ENCODE results near the gene TFPT. TPM values are rescaled to one million over a fixed set of nuclear protein-coding genes. Genes with fewer than 3 reads are reported as not detected.

TFPT gene
- total RNA-seq, 1 donor from 2014 or later, result 24.5 TPM

DNA sequence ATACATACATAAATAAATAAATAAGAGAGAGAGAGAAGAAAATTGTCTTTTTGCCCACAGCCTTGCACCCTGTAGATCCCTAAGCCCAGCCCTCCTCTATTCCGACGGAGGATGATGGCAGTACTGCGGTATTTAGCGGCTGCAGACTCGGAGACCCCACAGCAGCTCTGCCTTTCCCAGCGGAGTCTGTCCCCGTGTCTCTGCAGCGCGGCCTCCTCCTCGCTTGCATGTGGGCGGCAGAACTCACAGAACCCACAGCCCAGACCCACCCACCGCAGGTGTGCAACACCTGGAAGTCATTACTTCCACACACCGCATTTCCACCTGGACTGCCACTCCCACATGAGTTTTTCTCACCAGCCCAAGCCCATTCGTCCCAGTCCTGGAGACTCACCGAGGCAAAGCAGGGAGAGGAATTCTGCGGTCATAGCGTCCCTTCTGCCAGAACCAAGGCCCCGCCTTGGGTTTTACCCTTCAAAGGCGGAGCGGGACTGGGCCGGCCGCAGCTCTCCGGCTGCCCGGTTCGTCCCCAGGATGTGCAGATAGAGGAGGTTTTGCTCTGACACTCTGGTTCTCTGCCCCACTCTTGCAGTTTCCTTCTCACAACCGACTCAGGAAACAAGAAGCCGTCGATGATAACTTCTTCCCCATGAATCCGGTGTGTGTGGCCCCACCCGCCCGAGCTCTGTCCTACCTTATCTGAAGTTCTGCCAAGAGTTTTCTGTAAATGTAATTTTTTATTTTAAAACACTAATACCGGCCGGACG lies 51.9 kb downstream of the TFPT start, which contains the start of gene VSTM1:
TSS of gene VSTM1 (minus strand) at position 548 of the 767 bp plus-strand sequence. CDS start at position 428, 120 bp downstream.
- H3K4me3 Mint-ChIP-seq, result no peak within 1 kb of the TSS
- no peak within 1 kb of the TSS for H3K27ac Mint-ChIP-seq (ENCODE audit: unreplicated experiment)
- TF ChIP-seq CTCF (conservative IDR thresholded peaks at IDR 0.05), result no peak
- H3K27me3 Mint-ChIP-seq (ENCODE audit: low read depth), result no peaks in the 10 kb centered on the region
- peaks cover 1% of the 10 kb centered on the region for H3K4me1 Mint-ChIP-seq
- no peaks in the 10 kb centered on the region for H3K36me3 Mint-ChIP-seq (ENCODE audit: low read depth)
- DNase-seq (ENCODE audit: low read depth, low spot score), result no peak
- no peaks in the 10 kb centered on the region for H3K9me3 Mint-ChIP-seq

- no peak for TF ChIP-seq CTCF (conservative IDR thresholded peaks at IDR 0.05)
- no peak for DNase-seq (ENCODE audit: low read depth, low spot score)
- Mint-ChIP-seq H3K4me1 (peaks cover 6% of the 10 kb centered on the region), H3K4me3 (no peak overlapping the region), H3K36me3 (ENCODE audit: low read depth) (no peaks in the 10 kb centered on the region), H3K27me3 (ENCODE audit: low read depth) (no peaks in the 10 kb centered on the region), H3K9me3 (no peaks in the 10 kb centered on the region), H3K27ac (ENCODE audit: unreplicated experiment) (no peak overlapping the region)
Measured at GRCh38 chr19:54062643-54063042, 52.8 kb downstream of the TFPT start.

Other genes starting within 250 kb of the TFPT start
- gene MYADM, start 247.8 kb downstream of the TFPT start, total RNA-seq, result 15.0 and 19.1 TPM in 2 replicates
- 0.55 and 0.65 TPM in 2 replicates for gene PRKCG, start 233.5 kb downstream of the TFPT start, total RNA-seq
- gene CACNG7, start 206.4 kb downstream of the TFPT start, total RNA-seq, result 25.3 and 26.4 TPM in 2 replicates
- 0.23 and 0.33 TPM in 2 replicates for gene CACNG8, start 152.7 kb downstream of the TFPT start, total RNA-seq
- 0.77 and 0.82 TPM in 2 replicates for gene CACNG6, start 124.0 kb downstream of the TFPT start, total RNA-seq
- gene VSTM1, start 51.8 kb downstream of the TFPT start, total RNA-seq, result not detected in 2 replicates
- gene TARM1, start 34.3 kb downstream of the TFPT start, total RNA-seq, result not detected in 2 replicates
- not detected in 2 replicates for gene OSCAR, start 14.9 kb downstream of the TFPT start, total RNA-seq
- gene NDUFA3, start 12.8 kb downstream of the TFPT start, total RNA-seq, result 131 and 162 TPM in 2 replicates
- 94.8 and 104 TPM in 2 replicates for gene PRPF31, start 97 bp upstream of the TFPT start, total RNA-seq
- 87.6 and 95.5 TPM in 2 replicates for gene CNOT3, start 22.1 kb upstream of the TFPT start, total RNA-seq
- 5.1 and 5.9 TPM in 2 replicates for gene LENG1, start 44.1 kb upstream of the TFPT start, total RNA-seq
- 0.28 TPM in 1 of 2 replicates, not detected in the other for gene TMC4, start 57.5 kb upstream of the TFPT start, total RNA-seq
- gene MBOAT7, start 73.9 kb upstream of the TFPT start, total RNA-seq, result 74.2 and 76.5 TPM in 2 replicates
- 66.2 and 67.9 TPM in 2 replicates for gene TSEN34, start 75.7 kb upstream of the TFPT start, total RNA-seq
- gene RPS9, start 85.2 kb upstream of the TFPT start, total RNA-seq, result 1,439 and 1,464 TPM in 2 replicates
- not detected in 2 replicates for gene LILRB3, start 107.3 kb upstream of the TFPT start, total RNA-seq
- not detected in 2 replicates for gene LILRA6, start 127.1 kb upstream of the TFPT start, total RNA-seq
- gene LILRB5, start 141.6 kb upstream of the TFPT start, total RNA-seq, result not detected in 2 replicates
- not detected in 2 replicates for gene LILRB2, start 165.5 kb upstream of the TFPT start, total RNA-seq
- not detected in 2 replicates for gene LILRA5, start 197.5 kb upstream of the TFPT start, total RNA-seq
- not detected in 2 replicates for gene LILRA4, start 223.5 kb upstream of the TFPT start, total RNA-seq
- not detected in 2 replicates for gene LAIR1, start 249.3 kb upstream of the TFPT start, total RNA-seq